ENCODE data around the gene APOC3.
"Not testable (repeated sequence)": the region's sequence is repeated elsewhere in the genome, so short reads cannot be mapped to it uniquely, and the experiment has no call there.

The APOC3 gene

GRCh38 chr11:116829525-116830183, at the start of gene APOC3:
TSS of gene APOC3 (plus strand) at chr11:116829907. CDS start at chr11:116830583, 676 bp downstream.
- no peak for DNase-seq (ENCODE audit: low read depth)

- no peak for DNase-seq (ENCODE audit: low read depth)
Observed at GRCh38 chr11:116782728-116783127, 47.0 kb upstream of the APOC3 start.

GRCh38 chr11:116786326-116786725, 43.4 kb upstream of the APOC3 start:
- no peak for DNase-seq (ENCODE audit: low read depth)

GRCh38 chr11:116786966-116787365, 42.7 kb upstream of the APOC3 start:
- no peak for DNase-seq (ENCODE audit: low read depth)

GRCh38 chr11:116787436-116787785, 42.3 kb upstream of the APOC3 start:
- DNase-seq (ENCODE audit: low read depth): no peak

GRCh38 chr11:116787786-116788486, 41.8 kb upstream of the APOC3 start, which contains the start of gene ZPR1:
TSS of gene ZPR1 (minus strand) at chr11:116788023. CDS start at chr11:116787990, 33 bp downstream.
- peak; percentile 81 for DNase-seq (ENCODE audit: low read depth)

GRCh38 chr11:116788534-116788933, 41.2 kb upstream of the APOC3 start:
- DNase-seq (ENCODE audit: low read depth): no peak

- DNase-seq (ENCODE audit: low read depth): no peak
Observed at GRCh38 chr11:116788975-116789374, 40.7 kb upstream of the APOC3 start.

- no peak for DNase-seq (ENCODE audit: low read depth)
Observed at GRCh38 chr11:116790167-116791001, 39.3 kb upstream of the APOC3 start.

- peak; percentile 63 for DNase-seq (ENCODE audit: low read depth)
Observed at GRCh38 chr11:116791002-116791812, 38.5 kb upstream of the APOC3 start.

- DNase-seq (ENCODE audit: low read depth): no peak
Observed at GRCh38 chr11:116791813-116792143, 37.9 kb upstream of the APOC3 start, which contains the start of gene APOA5. TSS of gene APOA5 (minus strand) at chr11:116791879. CDS start at chr11:116791860, 19 bp downstream.

GRCh38 chr11:116792144-116792868, 37.4 kb upstream of the APOC3 start:
- DNase-seq (ENCODE audit: low read depth): no peak

- DNase-seq (ENCODE audit: low read depth): no peak
Observed at GRCh38 chr11:116792869-116793771, 36.6 kb upstream of the APOC3 start.

GRCh38 chr11:116793772-116794097, 36.0 kb upstream of the APOC3 start:
- no peak for DNase-seq (ENCODE audit: low read depth)

- DNase-seq (ENCODE audit: low read depth): no peak
Observed at GRCh38 chr11:116794851-116795250, 34.9 kb upstream of the APOC3 start.

GRCh38 chr11:116796548-116796947, 33.2 kb upstream of the APOC3 start:
- no peak for DNase-seq (ENCODE audit: low read depth)

GRCh38 chr11:116797816-116798215, 31.9 kb upstream of the APOC3 start:
- no peak for DNase-seq (ENCODE audit: low read depth)

GRCh38 chr11:116798368-116798767, 31.3 kb upstream of the APOC3 start:
- DNase-seq (ENCODE audit: low read depth): no peak

- DNase-seq (ENCODE audit: low read depth): no peak
Observed at GRCh38 chr11:116800610-116801009, 29.1 kb upstream of the APOC3 start.

- DNase-seq (ENCODE audit: low read depth): not testable (repeated sequence)
Observed at GRCh38 chr11:116801662-116802061, 28.0 kb upstream of the APOC3 start.
